Testis (tissue), 3 donors: ENCODE results near the gene COL6A3. TPM values are rescaled to one million over a fixed set of nuclear protein-coding genes. Genes with fewer than 3 reads are reported as not detected.

Experiments
- DNase-seq: peaks from one replicate; pipeline ENCODE4 v3.0.0-alpha.2; 2019
- H3K27ac ChIP-seq, 2 donors: fragments of 200-600 bp; sonication (generic); one replicate each; pipeline ENCODE4 v1.5.1; 2019
- H3K27me3 ChIP-seq: fragments of 200-600 bp; sonication (generic); one replicate; pipeline ENCODE4 v1.5.1; 2019
- H3K36me3 ChIP-seq: fragments of 200-600 bp; sonication (generic); one replicate; pipeline ENCODE4 v1.5.1; 2017; ENCODE audit warnings: low read depth; ENCODE audit errors: missing control alignments
- H3K4me1 ChIP-seq: fragments of 200-600 bp; sonication (generic); one replicate; pipeline ENCODE4 v1.5.1; 2019
- H3K4me3 ChIP-seq, 2 donors: fragments of 200-600 bp; sonication (generic); one replicate each; pipeline ENCODE4 v1.5.1; 2017 to 2019
- H3K9me3 ChIP-seq: fragments of 200-600 bp; sonication (generic); one replicate; pipeline ENCODE4 v1.5.1; 2017
- POLR2A ChIP-seq: fragments of 450-650 bp; IDR thresholded peaks from one replicate; pipeline ENCODE4 v1.6.1; 2017; ENCODE audit warnings: antibody characterized with exemption, mild to moderate bottlenecking, moderate library complexity
- WGBS, 2 donors: methylation state at CpG; one replicate each; pipeline ENCODE4 v1.1.5; 2018; 5-methylcytosine and 5-hydroxymethylcytosine counted together
- intact Hi-C: fragments of 100-400 bp; cut with DNase I; formaldehyde crosslinking; loops from one replicate; pipeline ENCODE4 v1.15.1; 2023; ENCODE audit warnings: low total_unique reads
- polyA plus RNA-seq: library from polyadenylated mRNA; stranded (reverse); fragments of 350-450 nt; fragmentation: Illumina TruSeq; extraction: RNeasy Lipid Tissue Mini Kit (QIAGEN cat#74804); gene quantifications from one replicate; pipeline ENCODE4 v1.2.3, GENCODE V29; 2014; ENCODE audit warnings: low read depth, low replicate concordance; ENCODE audit not compliant: insufficient read depth
- total RNA-seq, 2 donors: library from RNA; depleted of rRNA; stranded (reverse); fragments of >200 nt; gene quantifications; one replicate each; pipeline ENCODE4 v1.2.3, GENCODE V29; 2016
- TF ChIP-seq, protein P1 (sequence below), 3 experiments: fragments of 450-650 bp in 2 of 3; fragments of 200-600 bp in 1 of 3; sonication (generic) in 1 of 3; IDR thresholded peaks; one replicate each; pipeline ENCODE4 v1.5.1; 2016 to 2019; ENCODE audit warnings: antibody characterized with exemption in 3 of 3, mild to moderate bottlenecking in 2 of 3, moderate library complexity in 1 of 3

The COL6A3 gene
- total and polyA plus RNA-seq, 3 donors from 2014 or later, result 35.1 to 93.1 (median 74.1) TPM

DNA sequence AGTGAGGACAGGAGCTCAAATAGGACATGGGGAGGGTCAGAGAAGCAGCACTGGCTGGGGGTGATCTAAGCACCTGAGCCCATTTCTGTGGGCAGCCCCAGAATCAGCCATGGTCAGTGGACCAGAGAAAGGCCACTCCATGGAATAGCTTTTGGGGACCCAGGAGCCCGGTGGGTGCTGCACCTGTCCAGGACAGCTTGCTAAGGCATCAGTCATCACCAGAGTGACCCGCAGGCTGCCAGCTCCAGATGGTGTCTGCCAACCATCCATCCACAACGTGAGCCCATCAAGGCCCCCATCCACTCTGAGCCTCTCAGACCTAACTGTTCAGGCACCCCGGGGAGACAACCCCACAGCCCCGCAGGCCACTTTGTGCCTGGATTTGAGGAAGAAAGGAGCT is 23.6 kb upstream of the COL6A3 start:
- no peak for TF ChIP-seq POLR2A
- TF ChIP-seq, protein P1, sequence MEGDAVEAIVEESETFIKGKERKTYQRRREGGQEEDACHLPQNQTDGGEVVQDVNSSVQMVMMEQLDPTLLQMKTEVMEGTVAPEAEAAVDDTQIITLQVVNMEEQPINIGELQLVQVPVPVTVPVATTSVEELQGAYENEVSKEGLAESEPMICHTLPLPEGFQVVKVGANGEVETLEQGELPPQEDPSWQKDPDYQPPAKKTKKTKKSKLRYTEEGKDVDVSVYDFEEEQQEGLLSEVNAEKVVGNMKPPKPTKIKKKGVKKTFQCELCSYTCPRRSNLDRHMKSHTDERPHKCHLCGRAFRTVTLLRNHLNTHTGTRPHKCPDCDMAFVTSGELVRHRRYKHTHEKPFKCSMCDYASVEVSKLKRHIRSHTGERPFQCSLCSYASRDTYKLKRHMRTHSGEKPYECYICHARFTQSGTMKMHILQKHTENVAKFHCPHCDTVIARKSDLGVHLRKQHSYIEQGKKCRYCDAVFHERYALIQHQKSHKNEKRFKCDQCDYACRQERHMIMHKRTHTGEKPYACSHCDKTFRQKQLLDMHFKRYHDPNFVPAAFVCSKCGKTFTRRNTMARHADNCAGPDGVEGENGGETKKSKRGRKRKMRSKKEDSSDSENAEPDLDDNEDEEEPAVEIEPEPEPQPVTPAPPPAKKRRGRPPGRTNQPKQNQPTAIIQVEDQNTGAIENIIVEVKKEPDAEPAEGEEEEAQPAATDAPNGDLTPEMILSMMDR (IDR thresholded peaks at IDR 0.05), result no peak
- no peak overlapping the region for H3K27ac ChIP-seq
- no peak for DNase-seq
- intact Hi-C loops, result no loop called here
- H3K36me3 ChIP-seq, result no peaks in the 10 kb centered on the region
- no peak overlapping the region for H3K4me3 ChIP-seq
- H3K4me1 ChIP-seq, result peaks cover 22% of the 10 kb centered on the region
- H3K27me3 ChIP-seq, result no peaks in the 10 kb centered on the region
- 77 to 92% methylated on average over 5 of the region's 5 CpGs for WGBS, 2 donors
- no peaks in the 10 kb centered on the region for H3K9me3 ChIP-seq

DNA sequence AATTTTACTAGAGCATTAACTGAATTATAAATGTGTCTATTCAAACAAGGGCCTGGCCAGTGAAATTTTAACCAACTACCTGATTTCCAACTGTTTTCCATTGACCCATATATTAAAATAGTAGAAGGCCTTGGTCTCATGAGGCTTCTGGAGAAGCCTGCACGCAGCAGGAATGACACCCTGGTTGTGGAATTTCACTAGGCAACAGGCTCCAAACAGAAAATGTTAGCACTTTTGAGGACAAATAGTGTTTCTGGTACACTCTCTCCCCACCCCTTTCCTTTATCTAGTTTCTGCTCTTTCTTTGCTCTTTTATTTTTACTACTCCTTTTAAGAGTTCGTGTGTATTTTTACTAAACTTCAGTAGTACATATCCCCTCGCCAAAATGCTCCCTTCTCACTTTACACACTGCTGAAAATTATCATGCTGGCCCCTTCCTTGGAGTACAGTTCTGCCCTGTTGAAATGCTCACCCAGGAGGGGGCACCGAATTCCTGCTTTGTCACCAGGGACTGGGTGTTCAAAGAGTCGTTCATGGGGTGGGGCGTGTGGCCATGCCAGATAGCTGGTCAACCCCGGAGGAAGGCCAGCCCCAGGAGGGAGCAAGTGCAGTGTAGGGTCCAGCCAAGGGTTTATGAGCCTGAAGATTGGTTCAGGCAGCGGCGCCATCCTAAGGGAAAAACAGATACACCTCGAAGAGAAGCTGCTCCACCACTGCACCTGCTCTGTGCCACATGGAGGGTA is 22.1 kb upstream of the COL6A3 start:
- H3K9me3 ChIP-seq, result no peaks in the 10 kb centered on the region
- DNase-seq, result peak; percentile 47
- peak overlapping the region; percentile 35 to 85 for H3K27ac ChIP-seq
- WGBS, 2 donors, result 47 to 71% methylated on average over 8 to 10 of the region's 10 CpGs
- H3K27me3 ChIP-seq, result no peaks in the 10 kb centered on the region
- TF ChIP-seq, protein P1 (IDR thresholded peaks at IDR 0.05), result no peak
- no peak for TF ChIP-seq POLR2A
- H3K4me1 ChIP-seq, result peaks cover 22% of the 10 kb centered on the region
- no peak overlapping the region for H3K4me3 ChIP-seq
- intact Hi-C loops, result no loop called here
- H3K36me3 ChIP-seq, result no peaks in the 10 kb centered on the region

DNA sequence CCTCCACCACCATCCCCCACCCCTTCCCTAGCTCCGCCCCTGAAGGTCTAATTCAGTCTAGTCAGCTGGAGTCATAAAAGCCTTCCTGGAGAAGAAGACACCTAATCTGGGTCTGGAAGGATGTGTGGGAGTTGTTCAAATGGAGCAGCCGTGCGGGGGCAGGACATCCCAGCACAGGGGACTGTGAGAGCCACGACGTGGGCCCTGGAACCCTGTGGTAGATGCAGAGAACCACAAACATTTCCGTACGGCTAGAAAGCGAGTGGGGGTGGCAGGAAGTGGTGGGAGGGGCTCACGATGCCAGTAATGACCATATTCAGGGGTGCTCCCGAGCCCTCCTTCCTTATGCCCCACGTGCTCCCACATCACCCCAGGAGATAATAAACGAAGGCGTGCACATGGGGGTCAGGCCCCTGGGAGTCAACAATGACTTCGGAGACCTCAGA is 20.9 kb upstream of the COL6A3 start:
- H3K36me3 ChIP-seq, result no peaks in the 10 kb centered on the region
- H3K27me3 ChIP-seq, result no peaks in the 10 kb centered on the region
- peak overlapping the region in 1 of 2 donors; percentile 85 for H3K27ac ChIP-seq
- peaks cover 22% of the 10 kb centered on the region for H3K4me1 ChIP-seq
- TF ChIP-seq, protein P1 (IDR thresholded peaks at IDR 0.05), result no peak
- TF ChIP-seq POLR2A, result no peak
- intact Hi-C loops, result no loop called here
- no peaks in the 10 kb centered on the region for H3K9me3 ChIP-seq
- no peak overlapping the region for H3K4me3 ChIP-seq
- WGBS, 2 donors, result 46 to 55% methylated on average over 14 of the region's 14 CpGs
- DNase-seq, result peak; percentile 63

DNA sequence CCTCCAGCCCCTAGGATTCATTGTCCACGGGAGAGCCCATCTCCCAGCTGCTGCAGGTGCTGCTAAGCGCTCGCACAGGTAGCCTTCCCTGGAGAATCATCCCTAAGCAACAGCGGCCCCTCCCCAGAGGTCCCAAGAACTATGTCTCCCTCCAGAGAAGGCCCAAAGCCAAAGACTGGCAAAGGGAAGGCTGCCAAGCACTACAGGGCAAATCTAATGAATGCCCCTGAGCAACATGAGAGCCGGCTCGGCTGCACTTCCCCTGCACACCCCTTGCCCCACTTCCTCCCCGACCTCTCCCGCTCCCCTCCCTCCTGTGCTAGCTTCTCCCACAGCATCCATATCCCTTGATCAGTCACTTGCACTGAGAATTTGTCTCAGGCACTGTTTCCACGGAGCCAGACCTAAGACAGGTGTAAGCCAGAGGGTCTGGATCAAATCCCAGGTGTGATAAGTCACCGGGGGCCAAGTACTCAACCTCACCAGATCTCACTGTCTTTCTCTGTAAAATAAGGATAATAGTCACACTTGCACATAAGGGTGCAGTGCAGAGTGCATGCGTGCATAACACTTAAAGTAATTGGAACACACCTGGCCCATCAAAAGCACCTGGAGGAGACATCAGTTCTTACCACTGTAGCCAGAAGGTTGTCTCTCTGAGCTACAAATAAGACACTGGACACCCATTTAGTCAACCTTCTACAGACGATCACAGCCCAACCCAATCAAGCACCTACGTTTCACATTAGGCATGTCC is 20.1 kb upstream of the COL6A3 start:
- no peak overlapping the region for H3K4me3 ChIP-seq
- peaks cover 22% of the 10 kb centered on the region for H3K4me1 ChIP-seq
- no peaks in the 10 kb centered on the region for H3K9me3 ChIP-seq
- no peaks in the 10 kb centered on the region for H3K36me3 ChIP-seq
- TF ChIP-seq, protein P1 (IDR thresholded peaks at IDR 0.05), result no peak
- TF ChIP-seq POLR2A, result no peak
- 74 to 83% methylated on average over 10 to 13 of the region's 13 CpGs for WGBS, 2 donors
- intact Hi-C loops, result no loop called here
- no peaks in the 10 kb centered on the region for H3K27me3 ChIP-seq
- DNase-seq, result no peak
- no peak overlapping the region for H3K27ac ChIP-seq
